Fibroblast of the aortic adventitia (primary cell): ENCODE data around the gene KCTD1. TPM values are rescaled to one million over a fixed set of nuclear protein-coding genes. Genes with fewer than 3 reads are reported as not detected.
A peak's percentile ranks its signal among the peaks of the same experiment; 100 is the strongest.

Source experiments
- DNase-seq: peaks from one replicate; pipeline ENCODE4 v3.0.0-alpha.2; 2010; ENCODE audit warnings: low read depth
- H3K4me3 ChIP-seq: 2 replicates; pipeline ENCODE4 v1.5.1; 2011; ENCODE audit warnings: low read depth, mild to moderate bottlenecking, control low read depth, low read length, moderate library complexity
- CTCF ChIP-seq: IDR thresholded peaks from 2 replicates; pipeline ENCODE4 v1.5.1; 2011; ENCODE audit warnings: mild to moderate bottlenecking, low read length, control low read depth, inconsistent platforms; ENCODE audit not compliant: insufficient read depth
- total RNA-seq: library from RNA; depleted of rRNA; stranded (reverse); fragments of >200 nt; gene quantifications from 2 replicates; pipeline ENCODE4 v1.2.3, GENCODE V29; 2012; ENCODE audit warnings: low replicate concordance

The KCTD1 gene
- total RNA-seq, 1 donor: 9.9 TPM

- no peak overlapping the region for H3K4me3 ChIP-seq
- no peak for DNase-seq
- TF ChIP-seq CTCF: no peak
These were observed 3.9 kb downstream of the KCTD1 start for GRCh38 chr18:26544451-26544850.

GRCh38 chr18:26543373-26543772 lies 5.0 kb downstream of the KCTD1 start:
- no peak for DNase-seq
- no peak overlapping the region for H3K4me3 ChIP-seq
- TF ChIP-seq CTCF: no peak

- DNase-seq: peak; percentile 50
- TF ChIP-seq CTCF: no peak
- no peak overlapping the region for H3K4me3 ChIP-seq
These were observed 8.2 kb downstream of the KCTD1 start for GRCh38 chr18:26540043-26540628.

GRCh38 chr18:26538524-26538923 lies 9.8 kb downstream of the KCTD1 start:
- DNase-seq: no peak
- no peak overlapping the region for H3K4me3 ChIP-seq
- no peak for TF ChIP-seq CTCF

- DNase-seq: no peak
- H3K4me3 ChIP-seq: no peak overlapping the region
- TF ChIP-seq CTCF: no peak
These were observed 11.7 kb downstream of the KCTD1 start for GRCh38 chr18:26536664-26537063.

GRCh38 chr18:26536032-26536431 lies 12.3 kb downstream of the KCTD1 start:
- no peak for DNase-seq
- no peak overlapping the region for H3K4me3 ChIP-seq
- no peak for TF ChIP-seq CTCF

DNA sequence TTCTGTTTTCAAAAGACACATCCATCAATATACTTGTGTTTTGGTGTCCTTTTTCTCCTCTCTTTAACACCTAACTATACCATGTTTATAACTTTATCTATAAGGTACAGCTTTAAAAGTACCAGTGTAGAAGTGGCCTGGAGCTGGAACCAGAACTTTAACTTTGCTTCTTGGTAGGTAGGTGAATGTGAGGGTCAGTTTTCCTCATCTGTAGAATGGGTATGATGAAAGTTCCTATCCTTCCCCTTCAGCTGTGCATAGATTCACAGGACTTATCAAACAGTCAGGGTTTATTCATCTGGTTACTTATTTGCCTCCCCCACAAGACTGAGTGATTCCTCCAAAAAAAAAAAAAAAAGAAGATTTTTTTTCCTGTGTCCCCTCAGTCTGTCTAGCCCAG lies 12.7 kb downstream of the KCTD1 start:
- DNase-seq: no peak
- TF ChIP-seq CTCF: no peak
- H3K4me3 ChIP-seq: no peak overlapping the region
